ENCODE data around the gene NEURL4. TPM values are rescaled to one million over a fixed set of nuclear protein-coding genes. Genes with fewer than 3 reads are reported as not detected.
A peak's percentile ranks its signal among the peaks of the same experiment; 100 is the strongest.

The NEURL4 gene
- total RNA-seq, 1 donor from 2014 or later, result 28.0 TPM

- Mint-ChIP-seq H3K27ac (ENCODE audit: unreplicated experiment) (no peak overlapping the region), H3K27me3 (ENCODE audit: low read depth) (no peaks in the 10 kb centered on the region), H3K9me3 (ENCODE audit: low read depth) (no peaks in the 10 kb centered on the region), H3K36me3 (ENCODE audit: low read depth) (peaks cover 26% of the 10 kb centered on the region), H3K4me3 (ENCODE audit: unreplicated experiment) (no peak overlapping the region), H3K4me1 (ENCODE audit: low read depth) (peaks cover under 1% of the 10 kb centered on the region)
- no peak for TF ChIP-seq CTCF (IDR thresholded peaks at IDR 0.05)
- DNase-seq (ENCODE audit: low spot score), result no peak
Observed at GRCh38 chr17:7321466-7321865, 7.7 kb downstream of the NEURL4 start.

GRCh38 chr17:7318121-7318860, 10.8 kb downstream of the NEURL4 start:
- H3K27me3 Mint-ChIP-seq (ENCODE audit: low read depth), result no peaks in the 10 kb centered on the region
- peaks cover 25% of the 10 kb centered on the region for H3K36me3 Mint-ChIP-seq (ENCODE audit: low read depth)
- H3K4me3 Mint-ChIP-seq (ENCODE audit: unreplicated experiment), result no peak overlapping the region
- H3K4me1 Mint-ChIP-seq (ENCODE audit: low read depth), result peaks cover 21% of the 10 kb centered on the region
- no peak for DNase-seq (ENCODE audit: low spot score)
- no peak for TF ChIP-seq CTCF (IDR thresholded peaks at IDR 0.05)
- H3K9me3 Mint-ChIP-seq (ENCODE audit: low read depth), result no peaks in the 10 kb centered on the region
- no peak overlapping the region for H3K27ac Mint-ChIP-seq (ENCODE audit: unreplicated experiment)

- no peak for DNase-seq (ENCODE audit: low spot score)
- Mint-ChIP-seq H3K4me3 (ENCODE audit: unreplicated experiment) (no peak overlapping the region), H3K4me1 (ENCODE audit: low read depth) (peaks cover 31% of the 10 kb centered on the region), H3K9me3 (ENCODE audit: low read depth) (no peaks in the 10 kb centered on the region), H3K36me3 (ENCODE audit: low read depth) (peaks cover 32% of the 10 kb centered on the region), H3K27ac (ENCODE audit: unreplicated experiment) (no peak overlapping the region), H3K27me3 (ENCODE audit: low read depth) (no peaks in the 10 kb centered on the region)
- no peak for TF ChIP-seq CTCF (IDR thresholded peaks at IDR 0.05)
Observed at GRCh38 chr17:7317161-7317803, 11.9 kb downstream of the NEURL4 start.

- no peaks in the 10 kb centered on the region for H3K9me3 Mint-ChIP-seq (ENCODE audit: low read depth)
- peak overlapping the region; percentile 75 for H3K4me3 Mint-ChIP-seq (ENCODE audit: unreplicated experiment)
- H3K27ac Mint-ChIP-seq (ENCODE audit: unreplicated experiment), result peak overlapping the region; percentile 87
- no peak for TF ChIP-seq CTCF (IDR thresholded peaks at IDR 0.05)
- peaks cover 29% of the 10 kb centered on the region for H3K36me3 Mint-ChIP-seq (ENCODE audit: low read depth)
- peaks cover 34% of the 10 kb centered on the region for H3K4me1 Mint-ChIP-seq (ENCODE audit: low read depth)
- H3K27me3 Mint-ChIP-seq (ENCODE audit: low read depth), result no peaks in the 10 kb centered on the region
- DNase-seq (ENCODE audit: low spot score), result no peak
Observed at GRCh38 chr17:7315570-7316235, 13.4 kb downstream of the NEURL4 start.

Data from chondrocyte (in vitro differentiated cells).